ENCODE measurements around the gene CSH1.

- TF ChIP-seq CTCF (IDR thresholded peaks at IDR 0.05): no peak
- no peak for TF ChIP-seq POLR2A (IDR thresholded peaks at IDR 0.05)
Measured at GRCh38 chr17:63880706-63881105, 15.7 kb downstream of the CSH1 start.
